NCI-H748 (cell line): ENCODE data around the gene FOXN3.

Experiments used
- DNase-seq: peaks from one replicate; lab custom pipeline; 2025; ENCODE audit not compliant: unreplicated experiment; lab: John Stamatoyannopoulos, UW

Gene FOXN3

DNA sequence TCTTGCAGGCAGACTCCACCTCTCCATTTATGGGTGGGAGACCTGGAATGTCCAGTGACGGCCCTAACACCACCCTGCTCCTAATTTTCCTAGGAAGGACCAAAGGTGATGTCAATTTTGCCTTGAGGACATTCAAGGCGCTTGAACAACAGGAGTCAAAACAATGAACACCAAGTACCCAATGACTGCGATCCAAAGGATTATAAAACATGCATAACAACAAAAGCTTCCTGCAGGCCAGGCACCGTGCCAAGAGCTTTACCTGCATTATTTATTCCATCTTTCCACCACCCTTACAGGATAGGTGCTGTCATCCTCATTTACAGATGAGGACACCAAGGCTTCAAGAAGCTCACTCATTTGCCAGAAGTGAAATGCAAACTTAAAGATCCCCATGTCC, 15.2 kb upstream of the FOXN3 start:
- peak; percentile 83 for DNase-seq

DNA sequence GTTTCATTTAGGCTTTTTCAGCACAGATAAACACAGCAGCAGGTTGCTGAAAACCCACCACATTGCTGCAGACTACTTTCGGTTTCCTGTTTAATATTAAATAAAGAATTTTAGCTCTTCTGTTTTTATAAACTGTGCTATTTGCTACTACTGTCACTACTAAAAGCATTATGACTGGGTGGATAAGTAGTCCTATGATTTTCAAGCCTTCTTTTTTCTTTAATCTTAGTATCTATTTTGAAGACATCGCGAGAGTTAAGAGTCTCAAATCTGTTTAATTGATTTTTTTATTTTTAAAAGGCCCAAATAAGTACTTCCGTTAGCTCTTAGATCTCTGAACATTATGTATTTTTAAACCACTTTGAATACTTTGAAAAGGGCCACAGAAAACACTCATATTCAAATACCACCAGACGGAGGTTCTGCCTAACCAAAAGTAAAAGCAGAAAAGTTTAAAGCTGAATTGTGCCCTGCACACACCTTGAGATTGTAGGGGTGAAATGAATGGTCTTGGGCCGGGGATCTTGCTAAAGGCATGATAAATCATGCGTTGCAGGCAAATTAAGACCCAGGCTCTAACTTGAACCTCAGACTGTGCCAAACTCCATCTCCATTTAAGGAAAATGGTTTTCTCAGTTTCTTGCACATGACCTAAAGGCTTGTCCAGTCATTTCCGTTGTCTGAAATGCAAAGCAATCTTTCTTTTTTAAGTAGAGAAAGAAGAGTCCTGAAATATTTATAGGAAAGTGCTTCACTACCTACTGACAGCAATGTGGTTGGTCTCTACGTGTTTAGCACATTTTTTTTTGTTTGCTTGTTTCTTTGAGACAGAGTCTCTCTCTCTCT, 13.6 kb upstream of the FOXN3 start:
- DNase-seq: no peak

DNA sequence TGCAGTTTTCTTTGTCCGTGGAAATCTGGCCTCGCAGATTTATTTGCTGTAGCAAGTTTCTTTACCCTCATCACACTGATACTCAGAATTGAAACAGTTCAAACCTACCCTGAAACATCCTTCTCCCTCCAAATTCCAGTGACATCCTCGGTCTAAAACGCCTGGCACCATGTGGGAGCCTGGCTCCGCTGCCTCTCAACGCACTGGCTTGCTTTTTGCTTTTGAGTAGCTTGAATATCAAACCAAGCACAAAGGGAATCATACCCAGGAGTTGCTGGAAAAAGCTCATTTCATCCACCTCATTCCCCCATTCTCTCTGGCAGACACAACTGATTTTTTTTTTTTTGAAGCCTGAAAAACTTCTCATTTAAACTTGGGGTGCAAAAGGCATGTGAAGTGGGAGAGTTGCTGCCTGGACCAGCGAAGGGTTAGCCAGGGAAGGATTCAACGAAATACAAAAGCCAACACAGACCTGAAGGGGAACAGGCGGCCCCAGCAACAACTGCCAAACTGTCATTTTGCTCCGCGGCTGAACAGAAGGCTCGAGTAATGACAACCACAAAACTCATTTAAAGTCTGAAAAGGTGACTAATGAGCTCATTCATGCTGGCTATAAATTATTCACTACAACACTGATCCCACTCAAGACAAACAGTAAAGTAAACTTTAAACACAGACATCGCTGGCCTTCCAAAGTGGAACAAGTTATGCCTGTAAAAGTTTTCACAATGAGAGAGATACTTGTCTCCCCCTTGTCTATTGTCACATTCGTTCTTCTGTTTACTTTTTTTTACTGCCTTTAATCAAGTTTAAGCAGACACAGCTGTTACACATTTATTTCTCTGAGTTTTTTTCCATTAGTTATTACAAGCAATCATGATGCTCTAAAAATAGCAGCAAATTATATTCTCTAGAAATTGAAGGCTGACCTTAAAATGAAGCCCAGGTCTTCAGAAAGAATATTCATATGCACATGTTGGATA, 12.5 kb upstream of the FOXN3 start:
- peak; percentile 79 for DNase-seq

DNA sequence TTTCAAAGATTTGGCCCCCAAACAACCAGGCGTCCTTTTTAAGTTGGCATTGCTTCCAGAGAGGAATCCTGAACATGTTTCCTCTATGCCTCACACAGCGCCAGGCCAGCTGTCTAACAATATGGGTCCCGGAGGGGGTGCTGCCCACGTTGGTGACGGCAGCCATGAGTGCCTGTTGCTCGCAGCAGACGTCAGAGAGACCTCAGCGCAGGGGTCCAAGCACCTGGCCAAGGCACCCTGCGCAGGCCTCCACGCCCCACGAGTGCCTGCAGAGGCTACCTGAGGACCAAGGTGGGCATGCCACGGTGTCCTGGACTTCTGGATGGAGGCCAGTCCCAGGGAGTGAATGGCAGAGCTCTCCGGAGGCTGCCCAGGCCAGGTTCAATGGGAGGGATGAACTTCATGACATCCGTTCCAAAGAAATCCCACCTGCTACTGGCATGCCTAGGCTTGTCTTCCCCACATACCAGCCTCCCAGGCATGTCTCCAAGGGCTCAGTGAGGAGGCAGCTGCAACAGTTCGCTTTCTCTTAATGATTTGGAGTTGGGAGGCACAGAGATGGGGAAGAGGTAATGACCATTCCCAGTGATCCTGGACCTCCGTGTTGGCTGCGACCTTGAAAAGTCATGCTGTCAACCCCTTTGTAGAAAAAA, 11.6 kb upstream of the FOXN3 start:
- DNase-seq: peak; percentile 95

DNA sequence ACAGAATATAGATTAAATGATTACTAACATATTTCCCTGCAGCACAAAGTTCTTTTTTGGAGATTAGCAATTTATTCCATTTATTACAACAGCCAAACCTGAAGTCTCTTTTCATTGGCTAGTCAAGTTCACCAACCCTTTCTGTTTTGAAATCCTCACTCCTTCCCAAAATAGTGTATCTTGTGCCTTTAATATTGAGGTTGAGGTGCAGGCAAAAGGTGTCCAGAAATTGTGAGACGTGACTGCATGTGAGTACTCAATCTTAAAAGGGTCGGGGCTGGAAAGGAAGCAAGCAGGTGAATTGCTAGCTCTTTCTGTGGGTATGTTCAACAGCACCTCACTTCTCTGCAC, 11.1 kb upstream of the FOXN3 start:
- no peak for DNase-seq

DNA sequence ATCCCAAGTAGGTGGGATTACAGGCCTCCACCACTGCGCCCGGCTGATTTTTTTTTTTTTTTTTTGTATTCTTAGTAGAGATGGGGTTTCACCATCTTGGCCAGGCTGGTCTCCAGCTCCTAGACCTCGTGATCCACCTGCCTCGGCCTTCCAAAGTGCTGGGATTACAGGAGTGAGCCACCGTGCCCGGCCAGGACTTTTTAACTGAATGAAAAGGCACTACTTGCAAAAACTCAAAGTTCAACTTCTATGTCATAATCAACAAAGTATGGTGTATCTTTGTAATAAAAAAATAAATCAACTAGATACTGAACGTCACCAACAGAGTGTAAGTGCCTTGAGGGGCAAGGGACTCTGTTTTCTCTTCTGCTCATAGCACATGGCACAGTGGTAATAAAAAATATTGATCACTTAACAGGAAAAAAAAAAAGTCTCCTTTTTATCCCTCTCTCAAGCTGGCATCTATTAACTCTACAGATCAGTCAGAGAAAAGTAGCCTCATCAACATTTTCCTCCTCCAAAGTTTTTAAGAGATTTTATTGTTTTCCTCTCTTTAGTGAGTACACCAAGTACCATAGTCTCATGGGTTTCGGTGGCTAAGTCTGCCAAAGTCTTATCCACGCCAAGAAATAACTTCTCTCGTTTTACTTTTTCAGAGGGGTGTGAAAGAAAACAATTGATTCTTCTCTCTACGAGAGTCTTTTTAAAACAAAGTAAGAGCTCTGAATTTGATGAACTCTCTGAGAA, 10.6 kb upstream of the FOXN3 start:
- no peak for DNase-seq

DNA sequence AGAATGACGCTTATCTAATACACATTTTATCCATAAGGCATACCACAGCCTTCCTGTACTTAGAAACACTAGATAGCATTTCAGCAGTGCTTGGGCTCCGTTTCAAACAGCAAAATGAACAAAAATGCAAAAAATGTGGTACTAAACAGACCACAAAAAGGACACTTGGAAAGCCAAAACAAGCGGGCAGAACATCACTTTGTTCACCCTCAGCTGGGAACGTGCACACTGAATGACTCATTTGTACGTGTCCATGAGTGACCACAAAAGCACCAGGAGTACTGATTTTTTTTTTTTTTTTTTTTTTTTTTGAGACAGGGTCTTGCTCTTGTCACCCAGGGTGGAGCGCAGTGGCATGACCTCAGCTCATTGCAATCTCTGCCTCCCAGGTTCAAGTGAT, 8.9 kb upstream of the FOXN3 start:
- no peak for DNase-seq

DNA sequence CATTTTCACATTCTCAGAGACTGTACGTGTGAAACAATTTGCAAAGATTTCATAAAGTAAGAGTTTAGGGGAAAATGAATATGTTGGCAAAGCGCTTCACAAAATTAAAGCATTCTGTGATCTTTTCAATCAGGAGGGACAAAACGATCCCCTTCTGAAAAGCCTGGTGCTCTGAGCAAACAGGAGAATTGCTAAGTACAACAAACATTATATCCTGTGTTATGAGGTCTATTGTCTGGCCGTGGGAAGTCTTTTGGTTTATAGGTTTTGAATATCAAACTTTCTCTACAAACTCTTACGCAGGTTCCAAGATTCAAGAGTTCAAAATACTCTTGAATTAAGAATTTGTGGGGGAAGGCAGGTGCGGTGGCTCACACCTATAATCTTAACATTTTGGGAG, 7.2 kb upstream of the FOXN3 start:
- DNase-seq: peak; percentile 65

DNA sequence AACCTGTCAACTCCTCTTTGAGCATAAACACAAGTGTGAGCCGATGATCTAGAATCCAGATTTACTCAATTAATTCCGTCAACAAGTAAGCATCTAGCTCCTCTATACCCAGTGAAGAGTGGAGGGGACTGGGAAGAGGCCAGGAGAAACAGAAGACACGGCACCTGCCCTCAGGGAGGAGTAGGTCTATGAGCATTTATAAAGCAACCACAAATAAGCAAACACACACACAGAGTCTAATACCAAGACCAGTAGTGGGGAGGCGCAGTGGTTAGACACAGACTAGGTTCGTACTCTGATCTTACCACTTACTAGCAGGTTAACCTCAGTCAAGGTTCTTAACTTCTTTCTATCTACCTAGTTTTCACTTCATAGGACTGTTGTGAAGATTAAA, 5.9 kb upstream of the FOXN3 start:
- DNase-seq: no peak

DNA sequence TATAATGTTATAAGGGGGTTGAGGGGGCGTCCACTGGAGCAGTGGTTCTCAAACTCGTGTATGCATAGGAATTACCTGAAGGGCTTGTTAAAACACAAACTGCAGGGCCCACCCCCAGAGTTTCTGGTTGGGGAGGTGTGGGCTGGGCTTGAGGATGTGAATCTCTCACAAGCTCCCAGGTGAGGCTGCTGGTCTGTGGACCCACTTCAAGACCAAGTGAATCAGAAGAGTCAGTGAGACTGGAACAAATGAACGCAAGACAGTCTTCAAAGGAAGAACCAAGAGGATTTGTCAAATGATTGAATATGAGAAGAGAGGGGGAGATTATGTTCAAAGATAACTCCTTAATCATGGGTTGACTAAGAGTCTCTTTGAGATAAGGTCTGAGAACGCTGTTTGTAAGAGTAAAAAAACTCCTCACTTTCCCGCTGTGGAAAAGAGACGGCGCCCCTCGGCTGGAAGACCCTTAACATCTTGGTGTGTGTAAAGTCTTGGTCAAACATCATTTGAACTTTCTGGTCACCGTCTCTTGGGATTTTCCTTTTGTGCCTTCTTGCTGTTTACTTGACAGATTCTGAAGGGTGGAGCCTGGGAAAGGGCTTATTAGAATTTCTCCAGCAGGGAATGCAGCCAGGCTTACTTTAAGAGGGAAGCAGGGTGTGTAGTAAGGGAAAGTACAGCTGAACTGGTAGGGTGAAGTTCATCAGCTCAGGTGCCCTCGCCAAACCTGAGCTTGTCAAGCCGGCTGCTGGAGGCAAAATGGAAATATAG, 5.3 kb upstream of the FOXN3 start:
- no peak for DNase-seq

DNA sequence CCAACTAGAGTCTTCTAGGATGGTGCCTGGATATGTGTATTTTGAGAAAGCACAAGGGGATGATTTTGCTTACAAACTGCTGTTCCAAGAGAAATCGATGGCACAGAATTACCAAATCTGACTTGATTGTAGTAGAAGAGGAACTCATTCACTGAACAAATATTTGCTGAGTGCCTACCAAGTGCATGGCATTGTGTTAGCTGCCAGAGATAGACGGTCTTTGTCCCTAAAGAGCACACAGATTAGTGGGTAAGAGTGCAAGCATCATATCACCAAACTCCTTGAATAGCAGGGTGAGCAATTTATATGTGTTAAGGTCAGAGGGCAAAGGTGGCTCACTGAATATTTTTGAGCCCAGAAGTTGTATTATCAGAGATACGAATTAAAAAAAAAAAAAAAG, 3.5 kb upstream of the FOXN3 start:
- peak; percentile 96 for DNase-seq

DNA sequence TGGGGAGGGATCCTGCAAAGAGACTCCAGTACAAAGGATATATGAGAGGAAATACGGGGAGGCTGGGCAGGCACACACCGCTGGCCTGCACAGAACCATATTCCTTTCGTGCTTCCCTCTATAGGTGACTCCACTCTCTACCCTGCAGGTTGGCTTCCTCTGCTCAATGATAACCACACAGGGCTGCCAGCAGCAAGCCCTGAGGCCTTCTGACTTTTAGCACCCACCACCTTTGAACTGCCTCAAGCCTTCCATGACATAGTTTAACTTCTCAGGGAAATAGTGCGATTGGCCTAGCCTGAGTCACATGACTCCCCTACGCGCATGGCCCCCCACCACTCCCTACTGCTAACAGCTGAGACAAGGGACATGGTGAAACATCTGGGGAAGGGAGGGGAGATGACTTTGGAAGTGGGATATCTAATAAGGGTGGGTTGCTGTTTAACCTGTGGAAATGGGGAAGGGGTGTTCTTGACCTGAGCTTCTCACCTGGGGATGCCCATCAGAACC, 3.0 kb upstream of the FOXN3 start:
- peak; percentile 56 for DNase-seq

DNA sequence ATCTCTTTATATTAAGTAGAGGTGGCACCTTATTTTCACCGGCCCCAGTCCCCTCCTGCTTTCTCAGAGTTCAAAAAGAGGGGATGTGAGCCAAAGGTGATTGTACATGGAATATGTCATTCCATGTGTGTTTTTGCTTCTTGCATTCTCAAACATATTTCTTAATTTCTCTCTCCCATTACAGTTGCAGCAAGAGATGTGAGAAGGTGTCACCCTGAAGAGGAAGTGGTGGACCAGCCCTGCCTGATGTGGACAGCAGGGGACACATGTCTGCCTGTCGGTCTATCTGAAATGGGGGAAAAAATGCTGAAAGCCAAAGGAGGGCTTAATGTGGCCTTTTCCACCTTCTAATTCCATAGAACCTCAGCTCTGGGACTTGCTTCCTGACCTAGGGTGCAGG, 1.9 kb upstream of the FOXN3 start:
- DNase-seq: no peak

DNA sequence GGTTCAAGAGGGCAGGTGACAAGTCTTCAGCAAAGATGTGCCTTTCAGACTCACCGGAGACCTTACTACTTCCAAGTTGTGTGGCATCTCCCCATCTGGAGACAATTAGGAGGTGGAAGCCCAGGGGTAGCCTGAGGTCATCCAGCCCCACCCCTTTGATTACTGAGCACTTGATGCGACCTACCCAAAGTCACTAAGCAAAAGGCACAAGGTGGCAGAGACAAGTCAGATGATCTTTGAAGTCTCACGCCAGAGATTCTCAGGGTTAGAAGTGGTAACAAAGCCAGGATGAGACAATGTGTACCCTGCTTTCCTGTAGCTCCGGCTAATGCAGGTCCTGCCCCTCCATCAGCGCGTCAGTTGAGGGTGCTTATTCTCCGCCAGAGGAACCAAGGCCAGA, 1.4 kb upstream of the FOXN3 start:
- peak; percentile 25 for DNase-seq

DNA sequence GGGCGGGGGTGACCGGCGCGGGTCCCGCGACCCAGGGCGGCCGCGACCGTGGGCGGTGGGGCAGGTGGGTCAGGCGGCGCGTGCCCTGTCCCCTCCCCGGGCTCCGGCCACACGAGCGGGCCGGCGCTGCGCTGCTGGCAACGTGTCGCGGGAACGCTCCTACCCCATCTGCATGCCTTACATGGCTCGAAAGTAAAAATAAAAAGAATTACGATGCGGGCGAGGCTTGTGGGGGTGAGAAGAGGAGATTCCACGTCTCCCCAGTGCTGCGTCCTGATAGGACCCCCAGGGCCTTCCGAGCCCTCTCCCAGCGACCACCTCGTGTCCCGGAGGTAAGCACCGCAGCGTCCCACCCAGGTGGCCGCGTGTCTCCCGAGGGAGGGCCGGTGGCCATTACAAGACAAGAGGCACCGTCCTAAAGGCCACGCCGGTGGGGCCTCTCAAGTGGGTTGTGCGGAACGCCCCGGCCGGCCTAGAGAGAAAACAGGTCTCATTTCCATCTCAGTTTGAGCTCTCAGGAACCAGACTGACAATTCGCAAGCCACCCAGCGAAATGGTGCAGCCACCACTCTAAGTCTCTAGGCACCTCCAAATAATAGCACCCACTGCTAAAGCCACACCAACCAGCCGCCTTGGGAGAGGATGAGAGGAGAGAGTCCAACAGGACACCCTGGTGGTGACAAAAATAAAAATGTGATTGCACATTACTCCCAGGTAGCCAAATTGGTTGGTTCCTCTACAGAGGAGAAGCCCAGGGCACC, 612 bp upstream of the FOXN3 start:
- DNase-seq: peak; percentile 81

DNA sequence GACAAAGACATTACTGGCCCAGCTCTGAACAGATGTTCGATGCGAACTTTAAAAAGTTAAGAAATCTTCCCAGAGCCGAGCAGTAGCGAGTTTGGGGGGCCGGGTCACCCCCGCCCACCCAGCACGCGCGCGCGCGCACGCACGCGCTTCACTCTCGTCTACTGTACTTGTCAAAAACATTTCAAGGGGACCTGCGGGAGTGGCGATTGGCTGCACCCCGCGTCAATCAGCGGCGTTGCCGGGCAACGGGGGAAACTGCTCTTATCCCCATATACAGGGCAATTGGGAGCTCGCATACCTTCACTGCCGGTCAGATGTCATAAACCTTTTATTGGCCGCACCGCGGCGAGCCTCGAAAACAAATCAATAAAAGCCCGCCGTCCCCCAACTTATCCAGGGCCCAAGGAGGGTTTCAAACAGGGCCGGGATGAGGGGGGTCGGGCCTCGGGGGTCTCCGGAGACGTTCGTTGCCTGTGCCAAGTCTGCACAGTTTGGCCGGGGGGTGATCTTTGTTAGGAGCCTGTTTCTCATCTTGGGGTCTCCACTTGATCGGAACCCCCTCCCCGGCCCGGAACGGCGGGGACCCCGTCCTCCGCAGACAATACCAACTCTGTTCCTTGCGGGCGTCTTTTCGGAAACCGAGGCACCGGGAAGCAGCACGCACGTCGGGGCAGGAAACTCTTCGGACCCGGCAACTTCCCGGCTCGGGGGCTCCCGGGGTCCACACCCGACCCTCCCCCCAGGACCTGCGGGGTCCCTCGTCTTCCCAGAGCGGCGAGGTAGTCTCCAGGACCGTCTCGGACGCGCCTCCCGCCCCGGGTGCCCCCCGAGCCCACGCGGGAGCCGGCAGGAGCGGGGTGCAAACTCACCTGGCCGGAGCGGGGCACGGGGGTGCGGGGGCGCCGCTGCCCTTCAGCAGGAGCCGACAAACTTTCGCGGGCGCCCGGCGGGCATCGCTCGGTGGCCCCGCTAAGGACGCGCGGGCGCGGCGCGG, 734 bp downstream of the FOXN3 start:
- peak; percentile 98 for DNase-seq

DNA sequence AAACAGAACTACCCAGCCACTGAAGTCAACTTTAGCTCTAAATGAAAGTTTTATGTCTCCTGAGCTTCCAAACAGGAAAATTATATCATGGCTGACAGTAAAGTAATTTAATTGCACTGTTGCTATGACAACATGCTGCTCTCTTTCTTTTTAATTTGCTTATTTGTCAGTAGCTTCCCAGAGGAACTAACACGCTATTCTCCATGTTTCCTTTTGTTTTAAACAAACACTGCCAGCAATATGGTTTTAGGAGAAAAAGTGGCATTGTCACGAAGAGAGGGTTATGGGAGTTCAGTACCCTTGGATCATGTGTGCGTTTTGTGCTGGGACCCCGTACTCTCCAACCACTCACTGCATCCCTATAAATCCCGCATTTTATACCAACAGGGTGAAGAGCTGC, 1.9 kb downstream of the FOXN3 start:
- peak; percentile 58 for DNase-seq

DNA sequence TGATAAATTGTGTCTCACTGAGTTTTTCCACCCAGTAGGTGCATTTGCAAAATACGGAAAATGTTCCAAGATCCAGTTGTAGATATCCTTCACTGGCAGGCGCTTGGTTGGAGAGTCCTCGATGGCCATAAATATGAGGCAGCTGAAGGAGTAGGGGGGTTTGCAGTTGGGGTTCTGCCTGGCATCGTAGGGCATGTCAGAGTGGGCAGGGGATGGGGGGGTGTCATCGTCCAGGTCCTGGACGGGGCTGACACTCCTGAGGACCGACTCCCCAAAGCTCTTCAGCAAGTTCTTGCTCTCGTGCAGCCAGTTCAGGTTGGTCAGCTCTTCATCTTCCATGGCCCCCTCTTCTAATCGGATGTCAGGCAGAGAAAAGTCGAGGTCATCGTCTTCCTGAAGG, 5.1 kb downstream of the FOXN3 start:
- DNase-seq: no peak
